ENCODE measurements around the gene NLRC3.

NLRC3 gene

GRCh38 chr16:3548445-3548844 is 28.8 kb downstream of the NLRC3 start:
- no peak for DNase-seq

DNA sequence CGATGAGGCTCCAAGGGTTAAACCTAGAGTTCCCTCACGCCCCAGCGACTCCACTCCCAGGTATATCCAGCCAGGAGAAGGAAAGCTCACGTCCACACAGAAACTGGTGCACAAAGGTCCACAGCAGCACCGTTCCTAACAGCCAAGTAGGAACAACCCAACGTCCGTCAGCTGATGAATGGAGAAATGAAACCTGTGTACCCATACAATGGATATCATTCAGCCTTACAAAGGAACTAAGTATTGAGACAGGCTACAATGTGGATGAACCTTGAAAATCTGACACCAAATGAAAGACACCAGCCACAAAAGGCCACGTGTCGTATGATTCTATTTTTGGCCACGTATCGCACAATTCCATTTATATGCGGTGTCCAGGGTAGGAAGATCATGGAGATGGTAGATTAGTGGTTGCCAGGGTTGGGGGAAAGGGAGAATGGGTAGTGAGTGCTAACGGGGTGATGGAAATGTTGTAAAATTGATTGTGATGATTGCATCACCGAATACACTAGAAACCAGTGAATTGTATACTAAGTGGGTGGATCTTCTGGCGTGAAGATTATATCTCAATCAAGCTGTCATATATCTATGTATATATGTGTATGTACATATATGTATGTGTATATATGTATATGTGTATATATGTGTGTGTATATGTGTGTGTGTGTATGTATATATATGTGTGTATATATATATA is 30.1 kb downstream of the NLRC3 start:
- DNase-seq = no peak

- no peak for DNase-seq
Measured at GRCh38 chr16:3542601-3543373, 34.4 kb downstream of the NLRC3 start.

DNA sequence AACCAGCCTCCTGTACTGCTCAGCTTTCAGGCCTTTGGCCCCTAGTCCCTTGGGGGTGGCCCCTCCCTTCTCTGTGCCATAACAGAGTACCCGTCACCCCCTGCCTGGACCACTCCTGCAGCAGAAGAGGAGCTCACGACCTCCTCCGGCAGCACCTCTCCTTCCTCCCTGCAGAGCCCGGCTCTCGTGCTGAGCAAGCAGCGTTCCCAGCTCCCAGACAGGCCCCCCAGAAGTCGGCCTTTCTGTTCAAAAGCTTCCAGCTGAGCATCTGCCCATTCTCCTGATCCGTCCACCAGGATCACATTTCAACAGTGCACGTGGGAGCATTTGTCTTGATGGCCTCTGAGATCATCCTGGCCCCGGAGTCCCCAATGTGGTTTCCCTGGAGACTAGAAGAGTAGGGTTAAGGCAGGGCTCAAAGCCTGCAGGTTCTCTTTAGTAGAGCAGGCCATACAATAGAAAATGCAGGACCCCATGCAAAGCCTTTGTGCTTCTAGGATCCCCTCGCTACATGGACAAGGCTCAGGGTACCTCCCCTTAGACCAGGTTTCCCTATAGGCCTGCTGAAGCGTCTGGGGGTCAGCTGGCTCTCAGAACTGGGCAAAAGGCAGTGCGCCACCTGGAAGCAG is 35.6 kb downstream of the NLRC3 start:
- DNase-seq = no peak

- DNase-seq = no peak
Measured at GRCh38 chr16:3538222-3538621, 39.0 kb downstream of the NLRC3 start.

DNA sequence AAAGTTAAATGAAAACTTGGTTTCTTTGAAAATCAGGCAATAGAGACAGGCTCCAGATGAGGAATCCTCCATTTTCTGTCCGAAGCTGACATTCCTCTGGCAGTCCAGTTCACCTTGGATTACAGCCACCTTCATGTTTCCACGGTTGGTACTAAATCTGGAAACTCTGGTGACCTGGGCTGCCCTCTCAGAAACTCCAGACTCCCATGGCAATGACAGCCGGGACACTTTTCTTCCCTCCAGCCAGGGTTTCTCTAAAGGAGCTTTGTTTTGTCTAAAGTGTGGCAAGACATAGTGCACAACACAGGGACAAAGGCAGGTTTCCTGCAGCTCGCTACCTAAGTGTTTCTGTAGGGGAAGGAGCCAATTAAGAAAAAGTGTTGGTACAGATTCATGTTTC is 40.4 kb downstream of the NLRC3 start:
- DNase-seq = peak in 5 of 56 donors; percentile 15 to 26 (median 23)

DNA sequence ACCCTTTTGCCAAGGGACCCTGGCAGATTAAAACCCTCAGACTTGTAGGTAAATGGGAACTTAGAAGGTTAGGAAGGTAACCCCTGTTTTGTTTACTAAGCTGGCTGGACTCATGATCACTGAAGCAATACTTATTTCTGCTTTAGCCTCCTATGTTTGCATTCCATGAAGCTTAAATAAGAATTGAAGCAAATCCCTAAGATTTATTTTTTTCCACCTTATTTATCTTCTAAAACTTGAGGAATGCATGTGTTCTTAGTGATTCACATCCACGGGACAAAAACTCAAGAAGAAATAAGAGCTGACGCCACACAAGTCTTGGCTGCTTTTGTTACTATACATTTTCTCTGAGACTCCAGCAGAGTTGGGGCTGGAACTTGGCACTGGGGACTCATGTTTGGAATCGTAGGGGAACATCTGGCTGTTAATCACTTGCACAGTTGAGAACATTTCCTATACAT is 40.9 kb downstream of the NLRC3 start:
- DNase-seq = no peak

- DNase-seq = no peak
Measured at GRCh38 chr16:3534126-3534525, 43.1 kb downstream of the NLRC3 start.

GRCh38 chr16:3532741-3533140 is 44.5 kb downstream of the NLRC3 start:
- no peak for DNase-seq

DNA sequence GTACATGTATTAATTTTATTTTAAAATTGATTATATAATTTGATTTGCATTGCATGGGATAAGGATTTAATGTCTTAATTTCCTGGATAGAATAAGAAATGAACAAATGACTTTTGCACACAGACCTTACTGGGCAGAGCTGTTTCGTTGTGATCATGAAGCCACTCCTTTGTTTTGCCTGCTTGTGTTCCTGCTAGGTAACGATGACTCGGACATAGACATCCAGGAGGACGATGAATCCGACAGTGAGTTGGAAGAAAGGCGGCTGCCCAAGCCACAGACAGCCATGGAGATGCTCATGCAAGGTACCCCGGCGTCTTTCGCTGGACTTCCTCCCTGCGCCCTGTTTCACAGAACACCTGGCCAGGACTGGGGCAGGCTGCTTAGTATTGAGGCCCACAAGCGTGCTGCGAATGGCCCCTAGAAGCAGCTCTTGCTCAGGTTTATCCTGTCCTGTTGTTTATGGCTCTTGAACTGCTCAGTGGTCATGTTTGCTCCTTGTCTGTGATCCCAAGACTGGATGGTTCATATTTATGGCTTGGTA is 46.8 kb downstream of the NLRC3 start:
- no peak for DNase-seq

DNA sequence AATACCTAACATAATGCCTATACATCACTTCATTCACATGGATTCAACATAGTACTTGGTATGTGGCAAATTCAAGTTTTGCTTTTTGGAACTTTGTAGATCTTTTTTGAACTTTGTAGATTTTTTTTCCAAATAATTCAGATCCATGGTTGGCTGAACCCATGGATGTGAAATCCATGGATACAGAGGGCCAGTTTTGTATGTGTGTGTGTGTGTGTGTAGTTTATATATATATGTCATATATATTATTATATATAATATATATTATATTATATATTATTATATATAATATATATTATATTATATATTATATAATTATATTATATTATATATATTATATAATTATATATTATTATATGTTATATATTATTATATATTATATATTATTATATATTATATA is 48.0 kb downstream of the NLRC3 start:
- DNase-seq = no peak

DNA sequence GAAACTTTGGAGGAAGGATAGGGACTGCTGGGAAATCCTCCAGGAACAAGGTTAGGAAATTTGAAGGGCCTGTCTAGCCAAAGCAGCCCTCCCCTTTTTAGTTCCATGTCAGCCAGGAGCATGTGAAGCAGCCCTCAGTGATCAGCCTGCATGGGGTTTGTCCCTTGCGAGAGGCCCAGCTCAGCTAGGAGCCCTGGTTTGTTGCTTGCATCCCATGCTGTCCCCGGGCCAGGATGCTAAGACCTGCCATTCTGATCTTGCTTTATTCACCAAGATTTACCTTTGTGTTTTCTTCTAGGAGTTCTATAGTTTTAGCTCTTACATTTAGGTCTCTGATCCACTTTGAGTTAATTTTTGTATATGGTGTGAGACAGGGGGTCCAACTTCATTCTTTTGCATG is 48.8 kb downstream of the NLRC3 start:
- DNase-seq = no peak

DNA sequence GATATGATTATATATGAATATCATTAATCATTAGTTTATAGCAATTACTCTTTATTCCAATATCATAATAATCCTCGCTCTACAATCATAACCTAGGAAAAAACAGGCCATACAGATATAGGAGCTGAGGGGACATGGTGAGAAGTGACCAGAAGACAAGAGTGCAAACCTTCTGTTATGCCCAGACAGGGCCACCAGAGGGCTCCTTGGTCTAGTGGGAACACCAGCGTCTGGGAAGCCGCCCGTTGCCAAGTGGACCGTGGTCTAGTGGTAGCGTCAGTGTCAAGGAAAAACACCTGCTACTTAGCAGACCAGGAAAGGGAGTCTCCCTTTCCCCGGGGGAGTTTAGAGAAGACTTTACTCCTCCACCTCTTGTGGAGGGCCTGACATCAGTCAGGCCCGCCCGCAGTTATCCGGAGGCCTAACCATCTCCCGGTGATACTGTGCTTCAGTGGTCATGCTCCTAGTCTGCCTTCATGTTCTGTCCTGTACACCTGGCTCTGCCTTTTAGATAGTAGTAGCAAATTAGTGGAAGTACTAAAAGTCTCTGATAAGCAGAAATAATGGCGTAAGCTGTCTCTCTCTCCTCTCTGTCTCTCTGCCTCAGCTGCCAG is 49.9 kb downstream of the NLRC3 start:
- peak in 37 of 56 donors; percentile 1 to 78 (median 34) for DNase-seq

DNA sequence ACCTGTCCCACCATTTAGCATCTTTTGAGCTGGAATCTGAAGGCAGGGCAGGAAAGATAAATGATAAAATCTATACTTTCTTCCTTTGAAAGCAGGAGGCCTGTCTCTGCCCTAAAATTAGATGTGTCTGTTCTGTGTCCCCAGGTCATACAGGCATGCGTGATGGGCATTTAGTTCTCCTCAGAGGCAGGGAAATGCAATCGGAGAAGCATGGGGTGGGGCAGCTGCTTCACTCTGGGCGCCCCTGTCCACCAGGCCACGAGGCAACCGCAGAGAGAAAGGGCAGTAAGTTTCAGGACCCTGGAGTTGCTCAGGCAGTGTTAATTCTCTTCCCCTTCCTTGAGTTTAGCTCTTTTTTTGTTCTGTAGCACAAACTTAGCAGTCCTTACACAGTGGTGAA is 51.3 kb downstream of the NLRC3 start:
- DNase-seq = no peak

DNA sequence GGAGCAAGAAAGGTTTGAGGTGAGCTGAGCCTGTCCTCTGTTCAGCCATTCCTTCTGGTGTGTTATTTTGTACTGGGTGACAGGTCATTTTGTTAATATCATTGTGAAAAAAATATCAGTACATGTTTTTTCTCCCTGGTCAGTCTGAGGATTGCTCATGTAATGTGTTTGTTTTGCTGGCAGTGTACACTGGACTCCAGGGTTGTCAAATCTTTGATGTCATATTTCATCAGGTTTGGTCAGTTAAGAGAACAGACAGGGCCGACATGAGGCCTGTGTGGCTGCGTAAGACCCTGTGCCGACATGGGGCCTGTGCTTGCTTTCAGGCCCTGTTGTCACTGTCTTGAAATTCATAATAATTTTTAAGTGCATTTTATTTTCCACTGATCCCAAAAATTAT is 53.9 kb downstream of the NLRC3 start:
- DNase-seq = no peak

DNA sequence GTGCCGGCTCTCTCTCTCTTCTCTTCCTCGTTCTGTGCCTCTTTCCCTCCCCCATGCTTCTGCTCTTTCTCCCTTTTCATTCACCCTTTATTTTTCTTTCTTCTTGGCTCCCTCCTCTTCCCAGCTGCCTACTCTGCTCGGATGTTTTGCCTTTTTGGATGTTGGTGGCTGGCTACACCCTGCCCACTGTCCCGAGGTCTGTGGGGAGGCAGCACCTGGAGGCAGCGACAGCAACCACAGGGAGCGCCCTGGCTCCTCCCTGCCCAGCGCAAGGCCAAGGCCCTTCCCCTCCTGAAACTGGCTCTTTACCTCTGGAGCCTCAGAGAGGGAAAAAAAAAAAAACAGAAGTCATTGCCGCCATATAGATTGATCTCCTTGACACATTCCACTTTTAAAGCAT is 56.4 kb downstream of the NLRC3 start:
- DNase-seq = no peak

DNA sequence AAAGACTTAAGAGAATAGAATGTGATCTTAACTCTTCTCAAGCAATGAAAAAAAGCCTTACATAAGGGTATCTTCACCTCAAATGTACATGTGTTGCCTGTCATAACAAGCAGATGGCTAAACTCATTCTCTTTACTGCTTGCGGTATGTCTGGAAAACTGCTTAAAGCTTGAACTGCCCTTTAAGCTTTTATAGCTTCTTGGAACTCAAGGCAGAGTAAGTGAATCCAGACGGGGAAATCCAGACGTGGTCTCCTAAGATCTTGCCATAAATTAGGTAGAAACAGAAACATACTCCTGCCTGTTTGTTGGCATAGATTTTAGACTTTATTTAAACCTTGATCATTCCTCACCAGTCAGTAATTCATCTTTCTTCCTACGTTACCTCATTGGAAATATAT is 56.8 kb downstream of the NLRC3 start:
- no peak for DNase-seq

DNA sequence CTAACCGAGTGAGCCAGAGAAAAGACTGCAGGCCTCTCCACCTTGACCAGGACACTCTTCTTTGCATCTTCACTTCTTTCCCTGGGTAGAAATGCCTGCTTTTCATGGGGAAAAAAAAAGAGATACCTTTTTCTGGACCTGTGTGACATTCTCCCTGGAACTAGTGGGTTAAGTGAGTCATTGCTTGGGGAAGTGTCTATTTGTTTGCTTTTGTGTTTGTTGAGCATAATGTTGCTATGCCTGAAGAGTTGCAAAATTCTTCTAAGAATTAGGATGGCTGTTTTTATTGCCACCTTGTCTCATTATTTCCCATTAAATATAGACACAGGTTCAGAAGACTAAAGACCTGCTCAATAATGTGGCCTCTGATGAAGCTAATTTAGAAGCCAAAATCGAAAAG is 57.6 kb downstream of the NLRC3 start:
- no peak for DNase-seq

- DNase-seq = no peak
Measured at GRCh38 chr16:3518986-3519348, 58.2 kb downstream of the NLRC3 start.

DNA sequence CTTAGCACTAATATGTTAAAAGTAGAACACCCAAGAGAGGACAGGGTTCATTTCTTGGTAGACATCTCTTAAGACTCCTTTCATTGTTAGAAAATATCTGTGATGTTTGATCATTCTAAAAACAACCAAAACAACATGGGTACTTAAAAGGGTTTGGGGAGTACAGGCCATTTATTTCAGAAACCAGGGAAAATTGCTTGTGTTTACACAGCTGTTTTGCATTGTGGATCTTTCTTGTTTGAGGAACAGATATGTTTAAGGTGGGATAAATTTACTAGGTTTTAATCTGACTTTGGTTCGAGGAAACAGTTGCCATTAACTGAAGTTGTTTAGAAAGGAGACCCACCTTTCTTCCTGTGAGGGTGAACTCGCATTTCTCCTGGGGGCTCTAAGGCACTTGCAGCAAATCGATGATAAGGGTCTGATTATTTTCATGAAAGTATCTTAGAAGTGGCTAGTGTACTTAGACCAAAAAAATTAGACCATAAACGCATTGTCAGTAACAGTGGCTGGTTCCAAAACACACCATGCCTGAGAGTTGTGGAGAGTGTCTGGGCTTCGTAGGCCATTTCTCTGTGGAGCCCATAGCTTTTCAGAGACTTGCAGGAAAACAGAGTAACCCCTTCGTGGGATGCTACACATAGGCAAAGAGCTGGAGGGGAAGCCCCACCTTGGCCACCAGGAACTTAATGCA is 58.8 kb downstream of the NLRC3 start:
- DNase-seq = no peak

DNA sequence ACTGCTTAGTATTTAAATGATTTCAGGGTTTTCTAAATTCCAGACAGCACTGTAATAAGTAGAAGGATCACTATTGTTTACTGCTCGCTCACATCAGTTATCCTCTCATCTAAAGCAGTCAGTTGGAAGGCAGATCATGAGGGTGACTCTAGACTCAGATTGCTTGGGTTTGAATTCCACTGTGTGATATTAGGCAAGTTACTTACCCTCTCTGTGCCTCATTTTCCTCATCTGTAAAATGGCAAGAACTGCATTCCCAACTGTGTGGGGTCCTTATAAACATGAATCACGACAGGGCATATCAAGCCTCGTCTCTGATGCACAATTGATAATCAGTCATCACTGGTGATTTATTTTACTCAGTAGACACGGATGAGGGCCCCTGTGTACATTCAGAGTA is 61.3 kb downstream of the NLRC3 start:
- DNase-seq = no peak
